ENCODE data around the gene LRRC36. TPM values are rescaled to one million over a fixed set of nuclear protein-coding genes. Genes with fewer than 3 reads are reported as not detected.

Gene LRRC36
- total RNA-seq, 1 donor from 2014 or later = 0.20 TPM

- H3K36me3 Mint-ChIP-seq (ENCODE audit: low read depth) = peaks cover 4% of the 10 kb centered on the region
- peaks cover 12% of the 10 kb centered on the region for H3K4me1 Mint-ChIP-seq (ENCODE audit: low read depth)
- DNase-seq (ENCODE audit: low spot score) = no peak
- H3K27me3 Mint-ChIP-seq (ENCODE audit: low read depth) = peaks cover under 1% of the 10 kb centered on the region
- H3K27ac Mint-ChIP-seq (ENCODE audit: unreplicated experiment) = no peak overlapping the region
- H3K4me3 Mint-ChIP-seq (ENCODE audit: unreplicated experiment) = no peak overlapping the region
- no peaks in the 10 kb centered on the region for H3K9me3 Mint-ChIP-seq (ENCODE audit: low read depth)
- peak; percentile 81 for TF ChIP-seq CTCF (IDR thresholded peaks at IDR 0.05)
These were observed 72.7 kb downstream of the LRRC36 start for GRCh38 chr16:67399218-67399733.

GRCh38 chr16:67399749-67400704, 73.4 kb downstream of the LRRC36 start:
- no peaks in the 10 kb centered on the region for H3K9me3 Mint-ChIP-seq (ENCODE audit: low read depth)
- H3K27me3 Mint-ChIP-seq (ENCODE audit: low read depth) = no peaks in the 10 kb centered on the region
- no peak overlapping the region for H3K4me3 Mint-ChIP-seq (ENCODE audit: unreplicated experiment)
- peak; percentile 64 for TF ChIP-seq CTCF (IDR thresholded peaks at IDR 0.05)
- H3K36me3 Mint-ChIP-seq (ENCODE audit: low read depth) = peaks cover 4% of the 10 kb centered on the region
- DNase-seq (ENCODE audit: low spot score) = no peak
- H3K4me1 Mint-ChIP-seq (ENCODE audit: low read depth) = peaks cover 12% of the 10 kb centered on the region
- no peak overlapping the region for H3K27ac Mint-ChIP-seq (ENCODE audit: unreplicated experiment)

DNA sequence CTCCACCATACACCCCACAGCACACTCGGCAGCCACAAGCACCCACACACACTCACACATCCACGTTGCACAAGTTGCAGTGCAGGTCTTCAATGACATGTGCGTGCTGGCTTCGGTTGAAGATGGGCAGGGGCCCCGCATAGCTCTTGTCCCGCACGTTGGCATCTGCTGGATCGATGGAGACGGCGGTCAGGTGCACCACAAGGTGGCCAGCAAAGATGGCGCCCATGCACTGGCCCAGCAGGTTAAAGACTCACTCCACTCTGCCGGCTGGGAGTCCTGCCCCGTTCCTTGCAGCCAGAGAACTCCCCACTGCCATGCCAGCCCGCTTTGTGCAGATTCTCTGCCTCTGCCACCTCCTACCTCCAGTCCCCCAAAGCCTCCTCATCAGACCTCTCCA, 74.3 kb downstream of the LRRC36 start:
- H3K27me3 Mint-ChIP-seq (ENCODE audit: low read depth) = no peaks in the 10 kb centered on the region
- H3K9me3 Mint-ChIP-seq (ENCODE audit: low read depth) = no peaks in the 10 kb centered on the region
- peaks cover 12% of the 10 kb centered on the region for H3K4me1 Mint-ChIP-seq (ENCODE audit: low read depth)
- no peak for TF ChIP-seq CTCF (IDR thresholded peaks at IDR 0.05)
- no peak overlapping the region for H3K27ac Mint-ChIP-seq (ENCODE audit: unreplicated experiment)
- no peak for DNase-seq (ENCODE audit: low spot score)
- no peak overlapping the region for H3K4me3 Mint-ChIP-seq (ENCODE audit: unreplicated experiment)
- H3K36me3 Mint-ChIP-seq (ENCODE audit: low read depth) = peaks cover 4% of the 10 kb centered on the region

GRCh38 chr16:67403976-67404555, 77.5 kb downstream of the LRRC36 start:
- H3K36me3 Mint-ChIP-seq (ENCODE audit: low read depth) = peaks cover 4% of the 10 kb centered on the region
- peaks cover 19% of the 10 kb centered on the region for H3K4me1 Mint-ChIP-seq (ENCODE audit: low read depth)
- no peak for TF ChIP-seq CTCF (IDR thresholded peaks at IDR 0.05)
- DNase-seq (ENCODE audit: low spot score) = no peak
- no peak overlapping the region for H3K4me3 Mint-ChIP-seq (ENCODE audit: unreplicated experiment)
- H3K9me3 Mint-ChIP-seq (ENCODE audit: low read depth) = no peaks in the 10 kb centered on the region
- no peak overlapping the region for H3K27ac Mint-ChIP-seq (ENCODE audit: unreplicated experiment)
- H3K27me3 Mint-ChIP-seq (ENCODE audit: low read depth) = no peaks in the 10 kb centered on the region

DNA sequence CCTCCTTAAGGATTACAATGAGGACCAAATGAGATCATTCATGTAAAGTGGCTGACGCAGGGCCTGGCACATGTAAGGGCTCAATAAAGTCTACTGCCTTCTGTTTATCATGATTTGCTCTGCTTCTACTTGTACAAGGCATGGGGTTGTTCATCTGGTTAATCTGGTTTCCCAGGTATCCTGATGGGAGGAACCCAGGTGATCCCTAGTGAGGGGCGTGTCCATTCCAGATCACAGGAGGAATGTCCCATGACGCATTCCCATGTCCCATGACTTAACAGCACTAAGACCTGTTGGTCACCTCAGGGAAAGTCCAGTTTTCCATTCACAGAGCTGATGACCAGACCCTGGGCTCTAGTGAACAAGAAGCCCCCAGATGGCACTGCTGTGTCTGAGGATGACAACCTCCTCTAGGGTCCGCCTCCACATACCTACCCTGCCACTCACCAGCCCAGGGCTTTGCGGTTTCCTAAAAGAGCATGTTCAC, 78.2 kb downstream of the LRRC36 start:
- H3K9me3 Mint-ChIP-seq (ENCODE audit: low read depth) = no peaks in the 10 kb centered on the region
- H3K4me1 Mint-ChIP-seq (ENCODE audit: low read depth) = peaks cover 16% of the 10 kb centered on the region
- no peak overlapping the region for H3K4me3 Mint-ChIP-seq (ENCODE audit: unreplicated experiment)
- DNase-seq (ENCODE audit: low spot score) = no peak
- H3K36me3 Mint-ChIP-seq (ENCODE audit: low read depth) = peaks cover 4% of the 10 kb centered on the region
- H3K27me3 Mint-ChIP-seq (ENCODE audit: low read depth) = no peaks in the 10 kb centered on the region
- H3K27ac Mint-ChIP-seq (ENCODE audit: unreplicated experiment) = no peak overlapping the region
- no peak for TF ChIP-seq CTCF (IDR thresholded peaks at IDR 0.05)
